ENCODE measurements around the gene AKR7A3.

AKR7A3 gene

DNA sequence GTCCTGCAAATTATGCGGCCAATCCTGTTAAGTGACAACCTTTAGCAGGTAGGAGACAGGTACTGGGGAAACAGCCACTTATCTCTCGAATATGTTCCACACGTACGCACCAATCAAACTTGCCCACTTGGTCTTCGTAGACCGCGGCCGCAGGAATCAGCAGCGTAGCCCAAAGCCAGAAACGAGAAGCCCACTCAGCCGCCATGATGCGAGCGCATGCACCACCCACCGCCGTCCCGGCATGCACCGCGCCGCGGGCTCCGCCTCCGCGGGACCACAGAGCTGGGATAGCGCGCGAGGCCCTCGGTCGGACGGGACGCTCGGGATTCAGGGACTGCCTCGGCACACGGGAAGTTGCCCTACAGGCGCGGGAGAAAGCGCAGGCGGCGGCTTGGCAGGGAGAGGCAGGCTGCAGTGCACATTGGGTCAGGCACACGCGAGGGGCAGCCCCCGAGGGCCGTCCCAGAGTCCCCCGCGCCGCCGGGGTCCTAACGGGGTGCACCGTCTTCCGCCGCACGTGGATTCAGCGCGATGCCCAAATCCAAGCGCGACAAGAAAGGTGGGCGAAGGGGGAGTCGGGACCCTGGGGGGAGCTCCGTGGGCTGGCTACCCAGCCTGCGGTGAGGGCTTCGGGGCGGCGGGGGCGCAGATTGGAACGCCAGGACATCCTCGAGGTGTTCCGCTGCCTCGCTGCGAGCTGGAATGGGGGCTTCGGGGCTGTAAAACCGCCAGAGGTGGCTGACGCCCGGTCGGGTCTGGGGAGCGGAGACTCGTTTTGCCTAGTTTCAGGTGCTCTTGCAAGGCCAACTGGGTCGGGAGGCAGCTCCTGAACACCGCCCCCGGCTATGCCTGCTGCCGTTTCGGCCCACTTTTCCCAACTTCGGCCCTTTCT lies 37.0 kb downstream of the AKR7A3 start, which contains the start of the genes EMC1 and MRTO4:
EMC1 (minus strand) TSS at position 220 of the 892 bp plus-strand sequence; CDS start at position 205, 15 bp downstream.
MRTO4 (plus strand) TSS at position 501 of the 892 bp plus-strand sequence; CDS start at position 532, 31 bp downstream.
- peak; percentile 88 for DNase-seq

DNA sequence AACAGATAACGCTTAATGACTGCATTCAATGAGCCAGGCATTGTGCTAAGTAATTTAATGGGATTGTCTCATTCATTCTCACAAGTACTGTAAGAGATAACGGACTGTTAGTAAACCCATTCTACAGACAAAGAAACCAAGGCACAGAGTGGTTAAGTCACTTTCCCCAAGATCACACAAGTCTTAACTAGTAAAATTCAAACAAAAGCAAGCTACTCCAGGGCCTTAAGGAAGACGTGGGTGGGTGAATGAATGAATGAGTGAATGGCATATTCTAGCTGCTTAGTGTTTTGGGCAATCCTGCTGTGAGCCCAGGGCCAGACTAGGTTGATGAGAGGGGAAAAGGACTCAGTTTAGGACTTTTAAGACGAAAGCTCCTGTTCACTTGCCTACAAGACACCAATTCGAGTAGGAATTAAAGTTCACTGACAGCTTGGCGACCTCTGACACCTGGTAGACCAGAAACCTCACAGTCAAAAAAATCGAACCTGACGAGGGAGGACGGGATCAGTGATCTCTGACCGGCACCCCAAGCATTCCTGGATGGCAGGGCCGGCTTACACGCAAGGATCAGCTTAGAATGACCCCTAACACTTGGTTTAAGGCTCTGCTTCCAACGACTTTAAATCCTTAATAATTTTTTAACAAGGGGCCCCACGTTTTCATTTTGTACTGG lies 37.8 kb downstream of the AKR7A3 start:
- DNase-seq = no peak

DNA sequence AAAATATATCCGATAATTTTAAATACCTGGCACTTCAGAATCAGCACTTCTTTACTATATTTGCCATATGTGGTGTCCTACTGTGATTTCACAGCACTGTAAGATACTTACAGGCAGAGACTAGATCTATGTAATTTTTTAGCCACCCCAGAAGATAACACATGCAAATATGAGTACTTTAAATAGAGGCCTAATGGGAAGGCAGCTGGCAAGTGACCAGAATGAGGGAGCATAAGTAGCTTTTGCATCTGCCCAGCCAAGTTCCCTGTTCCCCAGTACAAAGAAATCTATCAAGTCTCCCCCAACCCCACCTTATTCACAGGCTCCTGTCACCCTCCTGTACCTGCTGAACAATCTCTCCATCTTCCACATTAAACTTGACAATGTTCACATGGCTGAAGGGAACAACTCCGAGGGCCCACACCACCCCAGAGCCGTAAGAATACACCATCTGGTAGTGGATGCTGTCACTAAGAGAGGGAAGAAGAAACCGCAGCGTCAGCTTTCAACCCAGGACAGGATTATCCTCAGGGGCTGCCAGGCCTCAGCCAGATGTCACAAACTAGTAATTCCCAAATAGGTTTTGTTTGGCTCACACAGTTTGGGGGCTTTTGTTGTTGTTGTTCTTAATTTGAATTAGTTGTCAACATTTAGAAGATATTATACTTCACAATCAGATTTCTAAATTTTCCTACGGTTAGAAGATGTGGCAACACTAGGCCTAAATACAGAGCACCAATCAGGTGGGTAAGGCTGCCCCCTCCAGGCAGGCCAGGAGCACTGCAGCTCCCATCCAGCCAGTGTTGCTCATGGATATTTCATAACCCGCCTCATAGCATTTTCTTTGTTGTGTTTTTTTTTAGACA lies 47.7 kb downstream of the AKR7A3 start:
- peak; percentile 74 for DNase-seq

DNA sequence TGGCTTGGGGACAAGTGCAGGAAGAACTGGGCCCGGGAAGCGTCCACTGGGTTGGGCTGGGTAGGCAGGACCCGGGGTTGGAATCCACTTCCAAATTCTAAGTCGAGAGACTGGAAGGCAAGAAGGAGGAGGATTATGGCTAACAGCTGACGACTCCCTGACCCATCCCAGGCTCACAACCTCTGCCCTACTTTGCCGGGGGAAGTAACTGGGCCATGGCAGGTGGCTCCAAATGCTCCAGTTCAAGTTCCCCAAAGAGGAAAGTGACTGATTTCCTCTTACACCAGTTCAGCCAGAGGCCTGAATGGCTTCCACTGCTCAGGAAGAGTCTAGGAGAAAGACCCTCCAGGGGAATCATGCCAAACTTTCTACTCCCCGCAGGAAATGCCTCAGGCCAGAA lies 48.7 kb downstream of the AKR7A3 start:
- DNase-seq = no peak

DNA sequence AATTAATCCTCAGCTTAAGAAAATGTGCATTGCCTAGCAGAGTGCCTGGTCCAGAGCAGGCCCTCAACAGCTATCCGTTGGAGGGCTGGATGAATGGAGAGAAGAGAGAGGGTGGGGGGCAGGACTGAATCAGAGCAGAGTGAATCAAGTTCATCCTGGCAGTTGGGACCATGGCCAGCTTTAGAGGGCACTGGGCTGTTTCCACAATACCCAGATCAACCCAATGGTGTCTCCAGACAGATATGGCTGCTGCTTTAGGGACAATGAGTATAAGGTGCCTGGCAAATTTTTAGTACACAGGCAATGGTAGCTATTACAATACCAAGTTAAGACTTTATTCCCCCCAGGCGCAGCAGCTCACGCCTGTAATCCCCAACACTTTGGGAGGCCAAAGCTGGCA lies 54.3 kb downstream of the AKR7A3 start:
- DNase-seq = no peak
